HG03280 (cell line): ENCODE data around the gene PCDH7.

Experiments
- ATAC-seq: cut with Tn5 transposase; IDR thresholded peaks from one replicate; pipeline ENCODE4 v1.9.1; 2021; ENCODE audit warnings: mild to moderate bottlenecking, moderate library complexity; ENCODE audit not compliant: unreplicated experiment

PCDH7 gene

GRCh38 chr4:30776921-30777415, 56.8 kb downstream of the PCDH7 start:
- ATAC-seq = no peak
